ENCODE measurements around the gene SLC23A2.
A peak's percentile ranks its signal among the peaks of the same experiment; 100 is the strongest.
"Not testable (repeated sequence)": the region's sequence is repeated elsewhere in the genome, so short reads cannot be mapped to it uniquely, and the experiment has no call there.

SLC23A2 gene

DNA sequence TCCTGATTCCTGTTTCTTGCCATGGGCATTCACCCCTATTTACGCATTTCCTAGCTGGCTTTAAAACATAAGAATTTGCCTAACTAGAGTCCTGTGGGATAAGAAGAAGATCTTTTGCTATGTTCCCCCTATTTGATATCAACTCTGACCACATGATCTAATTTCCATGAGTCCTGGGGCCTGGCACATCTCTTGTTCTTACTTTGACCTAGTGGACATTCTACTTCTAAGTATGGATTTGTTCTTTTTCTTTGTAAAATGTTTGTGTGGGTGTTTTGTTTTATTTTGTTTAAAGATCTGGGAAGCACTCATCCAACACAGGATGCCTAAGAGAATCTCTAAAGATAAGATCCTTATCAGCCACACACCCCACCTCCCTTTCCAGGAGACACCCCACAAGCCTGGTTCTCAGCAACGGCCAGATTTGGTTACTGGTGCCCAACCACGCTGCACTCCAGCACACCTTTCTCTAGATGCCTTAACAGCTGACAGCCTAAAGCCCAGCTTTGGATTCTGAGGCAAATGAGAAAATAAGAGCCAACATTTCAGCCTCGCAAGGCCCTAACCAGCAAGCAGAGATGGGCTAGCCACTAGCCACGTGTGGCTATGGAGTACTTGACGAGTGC, 74.7 kb downstream of the SLC23A2 start:
- DNase-seq = no peak

DNA sequence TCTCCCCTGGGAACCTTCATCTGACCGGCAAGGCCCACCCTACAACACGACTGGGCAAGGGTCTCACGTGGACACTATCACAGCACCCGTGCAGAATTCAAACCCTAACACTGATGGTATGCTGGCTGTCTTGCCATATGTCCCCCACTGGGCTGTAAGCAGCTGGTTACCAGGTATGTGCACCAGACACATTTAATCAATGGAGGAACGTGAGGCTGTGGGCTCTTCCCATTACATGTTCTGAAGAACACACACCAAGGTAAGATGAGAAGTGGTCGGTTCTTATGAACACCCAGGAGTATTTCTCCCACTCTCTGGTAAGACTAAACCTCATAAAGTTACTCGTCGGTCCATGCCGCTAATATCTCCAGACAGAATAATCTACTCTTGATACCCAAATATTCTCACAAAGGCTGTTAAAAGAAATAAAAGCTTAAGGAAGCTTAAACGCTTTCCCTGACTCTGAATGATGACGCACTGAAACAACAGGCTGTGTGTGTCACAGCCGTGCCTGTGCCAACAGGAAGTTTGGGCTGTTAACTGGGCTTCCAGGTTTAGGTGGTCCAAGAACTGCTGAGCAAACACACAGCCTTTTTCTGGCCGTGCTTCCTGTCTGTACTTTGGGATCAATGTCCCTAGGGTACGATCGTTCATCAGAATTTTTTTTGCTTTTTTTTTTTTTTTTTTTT, 75.3 kb downstream of the SLC23A2 start:
- peak; percentile 61 for DNase-seq

DNA sequence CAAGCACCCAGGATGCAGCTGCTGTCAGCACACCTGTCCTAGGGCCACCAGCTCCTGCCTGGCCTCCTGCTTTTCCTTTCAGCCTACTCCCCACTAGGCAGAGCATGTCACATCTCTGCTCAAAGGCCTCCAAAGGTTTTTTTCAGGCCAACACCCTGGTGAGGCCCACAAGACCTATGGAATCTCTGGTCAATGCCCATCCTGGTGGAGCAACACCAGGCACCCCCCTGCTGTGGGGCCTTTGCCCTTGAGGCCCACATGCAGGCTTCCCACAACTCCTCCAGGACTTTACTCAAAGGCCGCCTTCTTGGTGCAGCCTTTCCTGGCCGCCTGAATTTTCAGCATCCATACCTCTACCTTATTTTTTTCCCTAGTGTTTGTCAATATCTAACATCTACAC, 76.9 kb downstream of the SLC23A2 start:
- DNase-seq = no peak

DNA sequence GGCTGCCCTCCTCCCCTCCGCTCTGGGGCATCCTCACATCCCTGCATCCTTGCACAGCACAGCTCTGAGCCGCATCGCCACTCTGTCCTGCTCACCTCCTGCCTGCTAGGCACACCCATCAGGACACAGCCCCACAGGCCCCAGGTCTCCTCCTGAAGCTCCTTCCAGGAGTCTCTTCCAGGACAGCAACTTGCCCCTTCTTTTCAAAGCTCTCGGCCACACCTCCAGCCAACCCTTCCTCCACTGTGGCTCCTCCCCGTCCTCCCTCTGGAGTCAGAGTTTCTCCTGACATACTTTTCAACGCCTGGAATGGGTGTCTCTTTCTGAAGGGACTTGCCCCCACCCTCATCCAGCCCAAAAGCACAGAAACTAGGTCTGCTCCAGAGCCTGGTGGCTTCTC, 77.3 kb downstream of the SLC23A2 start:
- DNase-seq = no peak

DNA sequence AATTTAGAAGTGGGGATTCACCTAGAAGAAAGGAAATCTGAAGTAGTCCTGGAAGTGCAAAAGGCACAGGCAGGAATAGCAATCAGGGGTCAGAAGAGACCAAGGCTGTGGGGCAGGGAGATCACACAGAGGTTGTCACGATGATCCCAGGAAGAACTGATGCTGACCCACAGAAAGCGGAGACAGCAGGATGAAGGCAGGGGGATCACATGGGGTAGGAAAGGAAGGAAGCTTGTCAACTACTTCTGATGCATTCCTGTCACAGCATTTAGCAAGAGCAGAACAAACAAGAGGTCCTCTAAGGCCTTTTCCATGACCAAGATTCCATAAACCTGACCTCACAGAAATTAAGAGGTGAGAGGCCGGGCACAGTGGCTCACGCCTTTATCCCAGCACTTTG, 79.1 kb downstream of the SLC23A2 start:
- no peak for DNase-seq

DNA sequence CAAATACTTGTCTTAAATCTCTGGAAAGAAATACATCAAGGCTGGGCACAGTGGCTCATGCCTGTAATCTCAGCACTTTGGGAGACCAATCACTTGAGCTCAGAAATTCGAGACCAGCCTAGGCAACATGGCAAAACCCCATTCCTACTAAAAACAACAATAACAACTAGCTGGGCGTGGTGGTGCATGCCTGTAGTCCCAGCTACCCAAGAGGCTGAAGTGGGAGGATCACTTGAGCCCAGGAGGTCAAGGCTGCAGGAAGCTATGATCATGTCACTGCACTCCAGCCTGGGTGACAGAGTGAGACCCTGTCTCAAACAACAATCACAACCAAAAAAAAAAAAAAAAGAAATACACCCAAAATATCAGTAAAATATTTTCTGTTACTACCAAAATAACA, 80.0 kb downstream of the SLC23A2 start:
- not testable (repeated sequence) for DNase-seq

DNA sequence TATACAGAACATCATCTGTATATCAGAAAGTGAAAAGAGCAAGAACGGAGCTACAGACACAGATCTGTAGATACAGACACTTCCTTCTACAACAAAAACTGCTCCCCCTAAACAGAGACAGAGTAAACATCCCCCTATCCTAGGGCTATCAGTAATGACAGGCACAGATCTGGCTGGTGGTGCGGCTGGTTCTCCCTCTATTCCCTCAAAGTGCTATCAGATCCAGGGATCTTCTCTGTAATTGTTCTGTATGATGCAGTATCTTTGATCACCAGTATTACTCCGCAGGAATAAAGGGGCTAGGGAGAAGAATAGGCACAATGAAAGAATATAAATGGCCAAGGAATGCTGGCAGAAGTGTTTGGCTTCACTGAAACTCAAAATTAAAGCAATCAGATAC, 80.7 kb downstream of the SLC23A2 start:
- no peak for DNase-seq

DNA sequence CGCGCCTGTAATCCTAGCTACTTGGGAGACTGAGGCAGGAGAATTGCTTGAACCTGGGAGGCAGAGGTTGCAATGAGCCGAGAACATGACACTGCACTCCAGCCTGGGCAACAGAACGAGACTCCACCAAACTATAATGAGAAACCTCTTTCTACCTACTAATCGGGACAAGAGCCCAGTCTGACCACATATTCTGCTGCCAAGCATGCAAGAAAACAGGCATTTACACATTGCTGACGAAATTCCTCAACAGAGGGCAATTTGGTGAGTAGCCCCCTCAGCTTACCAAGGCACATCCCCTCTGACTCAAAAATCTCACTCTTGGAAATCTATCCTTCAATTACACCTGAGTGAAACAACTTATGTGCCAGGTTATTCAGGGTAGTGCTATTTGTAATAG, 81.2 kb downstream of the SLC23A2 start:
- no peak for DNase-seq

DNA sequence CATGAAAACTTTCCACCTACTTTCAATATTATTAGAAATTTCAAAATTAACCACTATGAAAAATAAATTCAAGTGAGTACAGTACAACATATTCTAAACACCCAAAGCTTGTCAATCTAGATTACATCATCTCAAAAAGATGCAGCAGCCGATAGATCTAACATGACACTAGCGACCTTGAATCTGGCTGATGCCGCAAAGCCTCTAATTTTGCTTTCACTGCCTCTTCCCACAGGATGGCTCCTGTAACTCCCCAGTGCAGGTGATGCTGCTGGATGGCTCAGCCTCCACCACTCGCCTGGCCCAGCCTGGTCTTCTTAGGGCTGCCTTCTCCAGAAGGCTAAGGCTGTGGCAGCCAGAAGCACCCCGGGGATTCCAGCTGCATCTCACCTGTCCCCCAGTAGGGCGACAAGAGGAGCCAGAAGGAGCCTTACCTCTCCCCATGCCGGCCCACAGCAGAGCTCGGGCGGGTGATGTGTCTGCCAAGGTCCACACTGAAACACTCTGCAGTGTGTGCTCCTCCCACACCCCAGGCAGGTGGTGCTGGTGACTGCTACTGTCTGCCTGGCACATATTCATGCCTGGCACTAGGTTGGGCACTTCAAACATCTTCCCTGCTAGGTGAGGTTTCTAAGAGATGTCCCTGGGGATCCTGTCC, 82.1 kb downstream of the SLC23A2 start:
- no peak for DNase-seq

DNA sequence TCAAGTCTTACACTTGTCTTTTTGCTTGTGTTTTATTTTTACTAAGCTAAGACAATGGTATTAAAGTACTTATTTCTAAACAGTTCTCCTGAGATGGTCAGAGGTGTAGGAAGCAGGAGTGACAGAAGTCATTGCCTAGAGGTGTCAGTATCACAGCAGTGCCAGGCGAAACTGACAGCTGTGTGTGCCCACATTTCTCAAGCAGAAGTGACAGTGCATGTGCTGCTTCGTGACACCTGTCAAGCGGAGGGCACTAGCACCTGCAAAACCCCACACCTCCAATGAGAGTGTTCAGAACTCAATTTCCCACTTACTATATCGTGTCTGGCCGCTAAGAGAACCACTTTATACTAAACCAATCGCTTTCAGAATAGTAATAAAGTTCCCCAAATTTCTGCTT, 82.8 kb downstream of the SLC23A2 start:
- DNase-seq = no peak

DNA sequence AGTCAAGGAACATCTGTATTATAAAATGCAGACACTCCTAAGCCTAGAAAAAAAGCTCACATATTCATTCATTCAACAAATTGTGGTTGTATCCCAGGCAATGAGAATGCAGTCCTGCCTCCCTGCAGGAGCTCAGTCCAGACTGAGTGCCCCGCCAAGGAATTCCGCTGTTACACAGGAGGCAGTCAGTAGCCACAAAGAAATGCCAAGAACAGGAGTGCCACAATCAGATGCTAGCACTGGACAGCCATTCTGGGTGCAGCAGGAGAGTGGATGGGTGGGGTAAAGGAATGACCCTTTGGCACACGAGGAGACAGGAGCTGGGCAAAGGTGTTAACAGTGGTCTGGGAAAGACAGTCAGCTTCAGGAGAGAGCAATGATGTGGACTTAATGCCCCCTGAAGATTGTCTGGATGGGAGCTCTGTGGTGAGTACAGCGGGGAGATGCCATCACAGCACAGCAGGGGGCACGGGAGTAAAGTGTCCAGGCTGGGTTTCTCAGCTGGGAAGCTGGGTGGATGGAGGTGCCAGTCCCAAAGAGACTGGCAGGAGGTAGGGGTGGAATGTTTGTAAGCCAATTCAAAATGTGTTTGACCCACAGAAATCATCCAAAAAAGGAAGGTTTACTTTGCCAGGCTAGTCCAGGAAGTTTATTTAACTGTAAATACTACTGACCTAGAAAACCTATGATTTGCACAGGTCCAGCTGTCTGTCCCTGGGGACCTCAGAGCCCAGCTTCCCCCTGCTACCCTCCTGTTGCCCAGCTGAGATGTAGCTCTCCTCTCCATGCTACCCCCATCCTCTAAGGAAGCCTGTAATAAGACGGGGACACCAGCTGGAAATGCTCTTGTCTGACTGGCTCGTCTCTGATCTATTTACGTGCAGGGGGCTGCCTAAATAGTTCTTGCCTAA, 84.1 kb downstream of the SLC23A2 start:
- peak; percentile 17 for DNase-seq

DNA sequence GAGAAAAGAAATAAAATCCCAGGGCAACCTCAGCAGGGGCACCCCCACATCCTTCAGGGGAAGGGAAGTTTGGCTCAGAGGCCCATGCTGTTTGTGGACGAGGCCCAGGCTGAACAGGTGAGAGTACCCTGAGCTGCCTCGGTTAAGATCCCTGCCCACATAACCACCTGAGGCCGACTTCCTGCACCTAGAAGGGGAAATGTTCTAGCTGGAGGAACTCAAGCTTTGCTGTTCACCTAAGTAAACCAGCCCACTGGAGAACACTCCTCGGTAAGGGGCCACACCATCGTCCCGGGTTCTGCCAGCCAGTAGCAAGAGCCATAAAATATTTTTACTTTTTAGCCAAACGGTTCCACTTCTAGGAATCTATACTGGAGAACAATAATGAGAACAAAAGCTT, 88.2 kb downstream of the SLC23A2 start:
- DNase-seq = no peak

DNA sequence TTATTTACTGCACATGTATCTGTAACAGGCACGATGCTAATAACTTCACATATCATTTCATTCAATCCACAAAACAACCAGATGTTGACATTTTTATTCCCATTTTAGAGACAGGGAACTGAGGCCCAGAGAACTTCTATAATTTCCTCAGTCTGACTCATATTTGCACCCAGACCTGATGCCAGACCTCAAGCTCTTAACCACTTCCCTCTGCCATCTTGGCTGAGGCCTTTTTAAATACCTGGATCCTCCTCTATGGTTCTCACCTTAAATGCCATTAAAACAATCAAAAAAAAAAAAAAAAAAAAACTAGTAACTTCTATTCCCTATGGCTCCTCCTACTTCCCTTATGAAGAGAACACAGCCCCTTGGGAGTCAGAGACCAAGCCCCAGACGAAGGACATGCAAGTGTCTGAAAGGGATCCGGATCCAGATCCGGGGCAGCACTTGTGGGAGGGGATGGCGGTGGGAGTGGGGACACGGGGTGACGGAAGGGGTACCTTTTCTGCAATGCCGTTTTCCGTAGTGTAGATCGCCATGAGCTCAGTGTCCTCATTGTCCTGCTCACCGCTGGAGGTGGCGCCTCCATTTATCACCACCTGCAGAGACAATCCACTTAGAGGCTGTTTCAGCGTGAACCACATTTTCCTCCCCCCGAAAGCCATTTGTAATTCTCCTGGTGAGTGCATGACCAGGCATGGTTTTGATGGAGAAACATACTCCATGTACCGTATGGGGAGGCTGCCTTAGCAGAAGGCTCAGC, 88.7 kb downstream of the SLC23A2 start:
- DNase-seq = no peak

DNA sequence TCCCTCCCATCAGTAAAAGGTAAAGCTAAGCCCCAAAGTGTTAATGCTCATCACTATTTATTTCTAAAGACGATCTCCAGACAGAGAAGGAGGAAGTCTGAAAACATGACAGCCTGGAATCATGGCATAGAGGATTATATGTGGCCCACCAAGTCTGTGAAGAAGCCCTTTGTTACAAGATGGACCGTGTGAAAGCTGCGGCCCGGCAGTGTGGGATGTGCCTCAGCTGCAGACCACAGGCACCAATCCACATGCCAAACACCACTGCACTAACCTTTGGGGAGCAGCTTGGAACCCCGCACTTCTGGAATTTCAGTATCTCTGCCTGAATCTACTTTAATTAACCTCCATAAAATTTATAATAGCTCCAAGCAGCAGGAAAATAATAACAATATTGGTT, 90.4 kb downstream of the SLC23A2 start:
- no peak for DNase-seq

DNA sequence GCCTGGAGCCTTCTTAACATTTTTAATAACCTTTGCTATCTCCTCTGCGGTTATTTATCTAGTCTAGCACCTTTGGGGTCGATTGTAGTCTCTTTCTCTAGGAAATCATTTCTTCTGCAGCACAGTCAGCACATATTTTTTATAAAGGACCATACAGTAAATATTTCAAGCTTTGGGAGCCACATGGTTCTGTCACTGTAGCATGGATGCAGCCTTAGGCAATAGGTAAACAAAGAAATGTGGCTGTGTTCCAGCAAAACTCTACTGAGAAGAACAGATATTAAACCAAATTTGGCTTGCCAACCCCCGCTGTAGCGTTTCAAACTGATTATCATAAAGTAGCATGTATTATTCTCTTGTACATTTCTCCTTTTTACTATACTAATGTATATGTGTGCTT, 95.7 kb downstream of the SLC23A2 start:
- no peak for DNase-seq

DNA sequence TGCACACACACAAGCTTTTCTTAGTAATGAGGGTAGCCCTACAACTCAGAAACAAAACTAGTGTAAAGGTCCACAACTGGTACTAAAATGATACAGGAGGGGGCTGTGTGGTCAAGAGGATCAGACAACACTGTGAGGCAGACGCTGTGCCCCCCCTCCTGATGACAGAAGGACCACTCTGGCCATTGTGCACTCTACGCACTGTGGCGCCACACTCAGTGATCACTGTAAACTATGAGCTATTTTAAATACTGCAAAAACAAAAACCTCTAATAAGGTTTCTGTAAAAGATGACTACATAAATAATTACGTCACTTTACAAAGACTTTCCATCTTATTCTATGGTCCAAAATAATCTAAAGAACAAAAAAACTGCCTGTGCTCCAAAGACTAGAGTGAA, 96.1 kb downstream of the SLC23A2 start:
- no peak for DNase-seq

DNA sequence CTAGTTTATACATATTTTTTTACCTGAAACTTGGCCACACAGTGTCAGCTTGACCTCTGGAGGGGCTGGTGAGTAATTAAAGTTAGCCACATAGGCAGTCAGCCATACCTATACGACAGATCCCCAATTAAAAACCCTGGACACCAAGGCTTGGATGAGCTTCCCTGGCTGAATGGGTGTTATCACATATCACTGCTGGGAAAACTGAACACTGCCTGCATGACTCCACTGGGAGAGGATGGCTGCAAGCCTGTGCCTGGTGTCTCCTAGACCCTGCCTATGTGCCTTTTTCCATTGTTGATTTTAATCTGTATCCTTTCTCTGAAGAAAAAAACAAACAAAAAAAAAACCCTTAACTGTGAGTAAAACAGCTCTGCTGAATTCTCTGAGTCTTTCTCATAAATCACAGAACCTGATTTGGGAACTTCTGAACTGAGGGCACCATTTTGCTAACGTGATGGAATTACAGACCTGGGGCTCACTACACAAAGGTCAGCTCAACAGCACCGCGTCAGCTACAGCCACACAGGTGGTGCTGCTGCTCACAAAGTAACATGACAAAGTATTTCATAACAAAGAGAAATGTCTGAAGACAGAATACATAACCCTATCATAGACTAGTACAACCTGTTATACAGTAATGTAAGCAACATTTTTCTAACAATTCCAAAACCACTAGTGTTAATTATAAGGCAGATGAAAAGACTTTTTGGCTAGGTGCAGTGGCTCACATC, 97.0 kb downstream of the SLC23A2 start:
- no peak for DNase-seq

DNA sequence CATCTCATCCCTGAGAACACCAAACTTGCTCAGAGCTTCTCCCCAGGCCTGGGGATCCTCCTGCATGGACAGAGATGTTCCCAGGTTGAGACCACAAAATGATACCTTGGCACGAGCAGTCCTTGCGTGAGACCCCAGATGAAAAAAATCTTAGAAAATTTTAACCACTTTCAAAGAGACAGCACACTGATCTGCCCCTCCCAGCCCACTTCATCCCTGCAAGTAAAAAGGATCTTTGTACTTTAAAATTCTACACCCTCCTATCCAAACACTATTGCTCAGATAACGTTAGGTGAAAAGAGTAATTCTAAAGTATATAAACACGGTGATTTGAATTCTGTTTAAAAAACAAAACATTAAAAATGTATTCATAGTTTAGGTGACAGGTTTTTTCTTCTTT, 98.5 kb downstream of the SLC23A2 start:
- no peak for DNase-seq

DNA sequence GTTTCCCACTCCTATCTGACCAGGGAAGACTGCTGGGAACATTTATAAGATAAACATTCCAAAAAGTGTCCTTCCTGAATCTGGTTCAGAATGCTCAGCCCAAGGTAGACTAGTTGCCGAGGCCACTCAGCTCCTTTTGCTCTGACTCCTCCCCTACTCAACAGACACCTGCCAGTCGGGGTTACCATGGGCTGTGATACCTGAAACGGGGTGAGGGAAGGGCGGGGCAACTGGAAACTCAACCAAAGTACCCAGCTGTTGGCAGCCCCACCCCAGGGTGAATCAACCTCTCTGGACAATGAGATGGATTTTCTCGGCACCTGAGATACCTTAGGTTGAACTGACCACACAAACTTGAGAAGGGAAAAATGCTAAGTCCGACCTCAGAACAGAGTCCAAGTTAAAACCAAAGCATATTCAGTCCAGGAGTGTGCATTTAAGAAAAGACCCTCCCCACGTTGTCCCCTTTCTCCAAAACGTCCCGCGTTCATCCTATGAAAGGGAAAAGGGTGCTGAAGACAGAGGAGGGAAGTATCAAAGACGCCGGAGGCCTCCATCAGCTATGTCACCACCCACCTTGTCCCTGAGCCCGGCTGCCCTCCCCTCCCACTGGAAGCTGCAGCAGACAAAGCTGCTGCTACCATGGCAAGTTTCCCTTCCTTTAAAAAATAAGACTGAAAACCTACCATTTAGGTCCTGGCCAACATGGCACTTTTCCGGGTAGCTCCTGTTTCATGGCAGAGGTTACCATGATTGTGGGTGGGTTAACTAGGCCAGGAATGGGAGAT, 100.1 kb downstream of the SLC23A2 start:
- DNase-seq = no peak

DNA sequence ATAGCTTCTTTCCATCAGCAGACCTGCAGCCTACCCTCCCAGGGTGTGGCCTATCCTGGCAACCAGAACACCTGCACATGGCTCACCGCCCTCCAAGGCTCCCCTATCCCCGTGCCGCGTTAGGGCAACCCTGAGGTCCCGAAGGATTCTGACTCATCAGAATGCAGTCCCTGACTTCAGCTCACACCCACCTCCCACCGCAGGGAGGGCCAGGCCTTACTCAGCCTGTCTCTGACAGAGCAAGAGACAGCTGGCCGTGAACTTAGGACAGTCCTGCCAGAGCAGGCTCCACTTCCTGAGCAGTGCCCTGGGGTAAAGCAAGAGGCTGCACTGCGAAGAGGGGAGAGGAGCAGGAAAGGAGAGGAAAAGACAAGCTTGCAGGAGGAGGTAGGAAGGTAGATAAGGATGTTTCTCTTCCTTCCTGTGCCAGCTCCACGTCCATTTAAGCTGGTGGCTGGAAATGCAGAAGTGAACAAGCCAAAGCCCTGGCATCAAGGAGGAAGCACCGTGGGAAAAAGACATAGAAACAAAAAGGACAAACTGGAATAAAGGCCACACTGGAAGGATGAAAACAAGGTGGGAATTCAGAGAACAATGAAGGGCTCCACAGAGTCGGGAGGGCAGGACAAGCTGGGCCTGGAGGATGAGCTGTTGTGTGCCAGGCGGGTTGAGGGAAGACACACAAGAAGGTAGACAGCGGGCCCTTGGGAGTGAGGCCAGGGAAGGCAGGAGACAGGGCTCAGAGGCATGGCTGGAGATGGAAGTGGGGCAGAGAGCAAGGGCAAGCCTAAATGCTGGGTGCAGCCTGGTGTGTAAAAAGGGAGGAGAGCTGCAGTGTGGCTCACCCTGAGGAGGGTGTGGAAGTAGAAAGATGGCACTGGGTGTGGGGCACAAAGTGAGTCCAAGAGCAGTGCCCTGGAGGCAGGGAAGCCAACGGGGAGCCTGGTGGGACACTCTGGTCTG, 102.7 kb downstream of the SLC23A2 start:
- DNase-seq = peak; percentile 37

Data from fibroblast of upper back skin (primary cell).